PFSK-1 (cell line): ENCODE results near the gene DAPP1.

ENCODE experiments used
- FOXP2 ChIP-seq: optimal IDR thresholded peaks from 2 replicates; pipeline ENCODE3; 2011; ENCODE audit warnings: borderline replicate concordance, control low read depth, inconsistent platforms; ENCODE audit not compliant: insufficient read depth; ENCODE audit errors: extremely low read length, extremely low read depth
- POLR2AphosphoS5 ChIP-seq: IDR thresholded peaks from 2 replicates; pipeline ENCODE4 v1.6.1; 2012; ENCODE audit warnings: low read depth, mild to moderate bottlenecking, control low read depth, low read length, moderate library complexity
- REST ChIP-seq, 2 experiments: IDR thresholded peaks; 2 replicates each; pipeline versions ENCODE4 v1.6.1 to v1.8.0; 2011 to 2012; ENCODE audit warnings: low read depth in 2 of 2, low read length in 2 of 2, control low read depth in 1 of 2, inconsistent platforms in 1 of 2, mild to moderate bottlenecking in 1 of 2, moderate library complexity in 1 of 2; ENCODE audit not compliant: insufficient read depth in 1 of 2
- SIN3A ChIP-seq: IDR thresholded peaks from 2 replicates; pipeline ENCODE4 v1.6.1; 2012; ENCODE audit warnings: mild to moderate bottlenecking, low read length, moderate library complexity, borderline replicate concordance; ENCODE audit not compliant: insufficient read depth
- TAF1 ChIP-seq: IDR thresholded peaks from 2 replicates; pipeline ENCODE4 v1.6.1; 2012; ENCODE audit warnings: low read length, control low read depth, borderline replicate concordance; ENCODE audit not compliant: insufficient read depth

Gene DAPP1

GRCh38 chr4:99828477-99828876, 11.8 kb downstream of the DAPP1 start:
- no peak for TF ChIP-seq TAF1
- TF ChIP-seq POLR2AphosphoS5, result no peak
- TF ChIP-seq FOXP2, result no peak
- TF ChIP-seq SIN3A, result no peak
- no peak for TF ChIP-seq REST (IDR thresholded peaks at IDR 0.05; ENCODE audit: insufficient read depth in 1 of 2, low read depth in 2 of 2, low read length in 2 of 2)

GRCh38 chr4:99832321-99832720, 15.7 kb downstream of the DAPP1 start:
- TF ChIP-seq REST (IDR thresholded peaks at IDR 0.05; ENCODE audit: insufficient read depth in 1 of 2, low read depth in 2 of 2, low read length in 2 of 2), result no peak
- no peak for TF ChIP-seq SIN3A
- TF ChIP-seq POLR2AphosphoS5, result no peak
- TF ChIP-seq FOXP2, result no peak
- TF ChIP-seq TAF1, result no peak

GRCh38 chr4:99832758-99833157, 16.1 kb downstream of the DAPP1 start:
- TF ChIP-seq REST (IDR thresholded peaks at IDR 0.05; ENCODE audit: insufficient read depth in 1 of 2, low read depth in 2 of 2, low read length in 2 of 2) (no peak), FOXP2 (no peak), POLR2AphosphoS5 (no peak), TAF1 (no peak), SIN3A (no peak)

- TF ChIP-seq REST (IDR thresholded peaks at IDR 0.05; ENCODE audit: insufficient read depth in 1 of 2, low read depth in 2 of 2, low read length in 2 of 2) (no peak), POLR2AphosphoS5 (no peak), SIN3A (no peak), FOXP2 (no peak), TAF1 (no peak)
Measured at GRCh38 chr4:99833756-99834155, 17.1 kb downstream of the DAPP1 start.

- TF ChIP-seq FOXP2, result no peak
- TF ChIP-seq SIN3A, result no peak
- no peak for TF ChIP-seq REST (IDR thresholded peaks at IDR 0.05; ENCODE audit: insufficient read depth in 1 of 2, low read depth in 2 of 2, low read length in 2 of 2)
- TF ChIP-seq TAF1, result no peak
- TF ChIP-seq POLR2AphosphoS5, result no peak
Measured at GRCh38 chr4:99834569-99834968, 17.9 kb downstream of the DAPP1 start.
